NCI-H2029 treated with DMSO at 0.1 percent for 48 hours (cell line): Measurements from ENCODE around the gene FBXW2.

Experiments used
- DNase-seq: peaks from one replicate; lab custom pipeline; 2025; lab: John Stamatoyannopoulos, UW

Gene FBXW2

GRCh38 chr9:120714088-120714845 lies 78.9 kb downstream of the FBXW2 start, which contains the start of gene MEGF9:
Gene MEGF9, minus strand, starts transcription at chr9:120714470. Its CDS starts 112 bp downstream, at chr9:120714358.
- peak; percentile 86 for DNase-seq

- DNase-seq = no peak
Measured at GRCh38 chr9:120713257-120714087, 79.7 kb downstream of the FBXW2 start.

GRCh38 chr9:120712539-120713031 lies 80.6 kb downstream of the FBXW2 start:
- no peak for DNase-seq

GRCh38 chr9:120711841-120712538 lies 81.2 kb downstream of the FBXW2 start:
- DNase-seq = no peak

- no peak for DNase-seq
Measured at GRCh38 chr9:120711354-120711753, 81.9 kb downstream of the FBXW2 start.

- peak; percentile 53 for DNase-seq
Measured at GRCh38 chr9:120710110-120710981, 82.9 kb downstream of the FBXW2 start.

- DNase-seq = no peak
Measured at GRCh38 chr9:120708526-120709224, 84.5 kb downstream of the FBXW2 start.

GRCh38 chr9:120707170-120707569 lies 86.0 kb downstream of the FBXW2 start:
- no peak for DNase-seq
